Stimulated activated CD4-positive, alpha-beta T cell treated with anti-CD3 and anti-CD28 coated beads, Interleukin-15, amount 100 ng/mL, for 48 hours (primary cell): ENCODE results near the gene ARAP2.
"Not testable (repeated sequence)": the region's sequence is repeated elsewhere in the genome, so short reads cannot be mapped to it uniquely, and the experiment has no call there.

Experiments
- DNase-seq, 2 donors: peaks; one replicate each; pipeline ENCODE4 v3.0.0-alpha.2; 2020; ENCODE audit warnings: low read depth in 2 of 2

Gene ARAP2

GRCh38 chr4:36182315-36182714 lies 62.0 kb downstream of the ARAP2 start:
- DNase-seq = not testable (repeated sequence)

GRCh38 chr4:36180206-36180605 lies 64.1 kb downstream of the ARAP2 start:
- DNase-seq = no peak

GRCh38 chr4:36178484-36178883 lies 65.8 kb downstream of the ARAP2 start:
- DNase-seq = no peak

GRCh38 chr4:36177946-36178345 lies 66.4 kb downstream of the ARAP2 start:
- no peak for DNase-seq

GRCh38 chr4:36174570-36174969 lies 69.7 kb downstream of the ARAP2 start:
- DNase-seq = no peak

GRCh38 chr4:36173905-36174304 lies 70.4 kb downstream of the ARAP2 start:
- DNase-seq = no peak

- no peak for DNase-seq
These were observed 71.7 kb downstream of the ARAP2 start for GRCh38 chr4:36172656-36173055.

- DNase-seq = no peak
These were observed 76.0 kb downstream of the ARAP2 start for GRCh38 chr4:36168127-36168878.

- no peak for DNase-seq
These were observed 78.7 kb downstream of the ARAP2 start for GRCh38 chr4:36165631-36166005.

- DNase-seq = no peak
These were observed 79.2 kb downstream of the ARAP2 start for GRCh38 chr4:36164900-36165630.

- DNase-seq = no peak
These were observed 81.1 kb downstream of the ARAP2 start for GRCh38 chr4:36163198-36163597.

- no peak for DNase-seq
These were observed 85.1 kb downstream of the ARAP2 start for GRCh38 chr4:36159208-36159607.

GRCh38 chr4:36152735-36153134 lies 91.6 kb downstream of the ARAP2 start:
- no peak for DNase-seq

- no peak for DNase-seq
These were observed 101.8 kb downstream of the ARAP2 start for GRCh38 chr4:36142504-36142903.

GRCh38 chr4:36141186-36141585 lies 103.1 kb downstream of the ARAP2 start:
- no peak for DNase-seq

GRCh38 chr4:36140421-36140820 lies 103.9 kb downstream of the ARAP2 start:
- DNase-seq = no peak

GRCh38 chr4:36138220-36138619 lies 106.1 kb downstream of the ARAP2 start:
- no peak for DNase-seq

- no peak for DNase-seq
These were observed 107.0 kb downstream of the ARAP2 start for GRCh38 chr4:36137336-36137735.

GRCh38 chr4:36133658-36134057 lies 110.7 kb downstream of the ARAP2 start:
- DNase-seq = no peak

- DNase-seq = no peak
These were observed 111.2 kb downstream of the ARAP2 start for GRCh38 chr4:36133086-36133485.

GRCh38 chr4:36130641-36131040 lies 113.7 kb downstream of the ARAP2 start:
- DNase-seq = no peak

GRCh38 chr4:36128689-36129088 lies 115.6 kb downstream of the ARAP2 start:
- no peak for DNase-seq

GRCh38 chr4:36123906-36124305 lies 120.4 kb downstream of the ARAP2 start:
- DNase-seq = no peak
